Spinal cord (tissue), 10 donors: ENCODE results near the gene GCSH. TPM values are rescaled to one million over a fixed set of nuclear protein-coding genes. Genes with fewer than 3 reads are reported as not detected.

Source experiments
- DNase-seq, 6 donors: peaks; one replicate each; pipeline versions ENCODE4 v3.0.0 to v3.0.0-alpha.2; 2013 to 2015; ENCODE audit warnings: low spot score in 6 of 6, low read depth in 4 of 6
- H3K27ac ChIP-seq: one replicate; pipeline ENCODE4 v1.5.1; 2013; ENCODE audit warnings: low read depth, low read length, control low read depth
- H3K27me3 ChIP-seq: one replicate; pipeline ENCODE4 v1.6.1; 2013; ENCODE audit warnings: low read length; ENCODE audit not compliant: control insufficient read depth, insufficient read depth
- H3K36me3 ChIP-seq: one replicate; pipeline ENCODE4 v1.6.1; 2013; ENCODE audit warnings: low read length; ENCODE audit not compliant: control insufficient read depth, insufficient read depth
- H3K4me1 ChIP-seq: one replicate; pipeline ENCODE4 v1.6.1; 2013; ENCODE audit warnings: low read length; ENCODE audit not compliant: control insufficient read depth, insufficient read depth
- H3K4me3 ChIP-seq: one replicate; pipeline ENCODE4 v1.5.1; 2013; ENCODE audit warnings: low read depth, low read length, control low read depth
- H3K9me3 ChIP-seq: one replicate; pipeline ENCODE4 v1.6.1; 2013; ENCODE audit warnings: low read length; ENCODE audit not compliant: control insufficient read depth, insufficient read depth
- WGBS: methylation state at CpG from one replicate; pipeline ENCODE4 v1.1.5; 2013; ENCODE audit warnings: missing lambda C conversion rate; ENCODE audit not compliant: insufficient coverage; 5-methylcytosine and 5-hydroxymethylcytosine counted together
- polyA plus RNA-seq, 2 donors: library from polyadenylated mRNA; unstranded; fragments of 120-200 nt; gene quantifications; one replicate each; pipeline ENCODE4 v1.2.1, GENCODE V29; 2013; ENCODE audit not compliant: insufficient read length in 2 of 2
- small RNA-seq: library from RNA; depleted of rRNA; stranded (forward); fragments of <200 nt; gene quantifications from one replicate; pipeline ENCODE3, GENCODE V24; 2014; ENCODE audit warnings: low replicate concordance
- total RNA-seq, 2 donors: library from RNA; depleted of rRNA in 1 of 2; stranded (reverse); fragments of 120-200 nt in 1 of 2; fragments of >200 nt in 1 of 2; gene quantifications; one replicate each; pipeline versions ENCODE4 v1.2.3 to v1.2.4, GENCODE V29; 2013 to 2014
- donor health status: healthy.

The GCSH gene
- total and polyA plus RNA-seq, 4 donors, result 48.6 to 149 (median 83.6) TPM

DNA sequence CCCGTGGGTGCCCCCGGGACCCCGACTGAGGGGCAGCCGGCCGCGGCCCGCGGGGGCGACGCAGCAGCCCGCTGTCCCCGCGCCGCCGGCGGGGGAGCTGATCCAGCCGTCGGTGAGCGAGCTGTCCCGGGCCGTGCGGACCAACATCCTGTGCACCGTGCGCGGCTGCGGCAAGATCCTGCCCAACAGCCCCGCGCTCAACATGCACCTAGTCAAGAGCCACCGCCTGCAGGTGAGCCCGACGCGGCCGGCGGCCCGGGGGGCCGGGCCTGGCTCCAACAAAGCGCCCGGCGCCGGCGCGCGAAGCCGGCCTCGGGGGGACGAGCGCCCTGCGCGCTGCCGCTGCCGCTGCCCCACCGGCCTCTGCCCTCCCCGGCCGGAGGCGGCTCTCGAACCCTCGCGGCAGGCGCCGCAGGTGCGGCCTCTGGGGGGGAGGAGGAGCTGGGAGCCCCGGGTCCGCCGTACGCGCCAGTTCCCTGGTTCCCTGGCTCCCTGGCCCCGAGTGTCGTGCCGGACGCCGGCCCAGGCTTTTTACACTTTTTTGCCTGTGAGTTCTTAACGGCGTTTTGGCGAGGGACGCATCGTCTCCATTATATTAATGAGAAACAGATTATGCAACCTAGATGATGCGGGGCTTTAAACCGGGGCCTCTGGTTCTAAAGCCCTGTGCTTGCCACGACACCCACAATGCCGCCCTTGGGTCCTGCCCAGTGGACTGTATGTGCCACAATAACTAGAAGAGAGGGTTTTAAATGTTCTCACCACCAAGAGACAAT is 60.0 kb downstream of the GCSH start:
- under 1% methylated on average over 80 of the region's 80 CpGs for WGBS
- H3K27ac ChIP-seq, result no peak overlapping the region
- DNase-seq, result peak in 3 of 6 donors; percentile 4 to 46 (median 43)
- H3K9me3 ChIP-seq, result no peaks in the 10 kb centered on the region
- H3K36me3 ChIP-seq, result peaks cover 6% of the 10 kb centered on the region
- peaks cover 6% of the 10 kb centered on the region for H3K4me1 ChIP-seq
- H3K27me3 ChIP-seq, result no peaks in the 10 kb centered on the region
- peak overlapping the region; percentile 65 for H3K4me3 ChIP-seq

DNA sequence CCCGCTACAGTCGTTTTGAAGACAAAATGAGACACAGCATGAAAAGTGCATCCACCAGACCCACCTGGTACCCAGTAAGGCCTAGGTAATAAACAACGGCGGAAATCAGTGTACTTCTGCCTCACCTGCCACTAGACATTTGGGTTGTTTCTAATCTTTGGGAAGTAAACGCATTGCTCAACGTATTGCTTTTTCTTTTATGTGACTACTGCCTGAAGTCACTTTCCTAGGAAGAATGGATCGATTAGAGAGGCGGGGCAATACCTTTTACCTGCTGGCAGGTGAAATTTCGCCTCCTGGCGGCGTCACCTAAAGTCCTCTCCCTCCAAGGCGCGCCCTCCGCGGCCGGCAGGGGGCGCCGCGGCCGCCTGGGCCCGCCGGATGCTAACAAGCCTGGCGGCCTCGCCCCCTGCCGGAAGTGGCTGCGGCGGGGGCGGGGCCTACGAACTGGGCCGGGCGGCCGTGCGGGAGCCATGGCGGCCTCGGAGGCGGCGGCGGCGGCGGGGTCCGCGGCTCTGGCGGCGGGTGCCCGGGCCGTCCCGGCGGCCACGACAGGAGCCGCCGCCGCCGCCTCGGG is 60.7 kb downstream of the GCSH start, which contains the start of gene ATMIN:
Gene ATMIN (plus strand): TSS at position 445 of the 577 bp plus-strand sequence. CDS start 29 bp downstream, at position 474.
- H3K9me3 ChIP-seq, result no peaks in the 10 kb centered on the region
- 5% methylated on average over 51 of the region's 54 CpGs for WGBS
- H3K36me3 ChIP-seq, result peaks cover 6% of the 10 kb centered on the region
- peak within 1 kb of the TSS; percentile 65 for H3K4me3 ChIP-seq
- peaks cover 6% of the 10 kb centered on the region for H3K4me1 ChIP-seq
- DNase-seq, result peak; percentile 57 to 96 (median 84)
- no peak within 1 kb of the TSS for H3K27ac ChIP-seq
- H3K27me3 ChIP-seq, result no peaks in the 10 kb centered on the region

Small RNA genes within 50 kb of the gene (small RNA-seq; reads per million reads assigned to genes)
- gene AC092718.3 (not detected), gene RNU6-1191P (not detected)

Other genes with a start within 250 kb of the GCSH start
- 10 to 100 TPM; 53.4 to 60.6 TPM for gene CMC2, start 89.5 kb downstream of the GCSH start, total RNA-seq
- gene CMC2, start 89.5 kb downstream of the GCSH start, polyA plus RNA-seq, result 100 to 1,000 TPM; 110 to 115 TPM
- 10 to 100 TPM; 17.7 to 20.5 TPM for gene CENPN, start 89.2 kb downstream of the GCSH start, total RNA-seq
- gene CENPN, start 89.2 kb downstream of the GCSH start, polyA plus RNA-seq, result 10 to 100 TPM; 16.6 to 19.9 TPM
- gene ATMIN, start 60.6 kb downstream of the GCSH start, total RNA-seq, result 10 to 100 TPM; 62.6 to 64.6 TPM
- gene ATMIN, start 60.6 kb downstream of the GCSH start, polyA plus RNA-seq, result 10 to 100 TPM; 41.1 to 53.4 TPM
- gene C16orf46, start 19.2 kb downstream of the GCSH start, total RNA-seq, result 1 to 10 TPM; 2.1 to 5.4 TPM
- 1 to 10 TPM; 3.4 to 4.4 TPM for gene C16orf46, start 19.2 kb downstream of the GCSH start, polyA plus RNA-seq
- gene BCO1, start 142.3 kb upstream of the GCSH start, total RNA-seq, result under 1 TPM; 0.22 to 0.40 TPM
- gene BCO1, start 142.3 kb upstream of the GCSH start, polyA plus RNA-seq, result under 1 TPM; 0.35 to 0.71 TPM
- gene GAN, start 218.6 kb upstream of the GCSH start, total RNA-seq, result 10 to 100 TPM; 16.9 to 39.2 TPM
- 10 to 100 TPM in 1 of 2 donors, 1 to 10 TPM in 1; 9.8 to 12.7 TPM for gene GAN, start 218.6 kb upstream of the GCSH start, polyA plus RNA-seq